Raji (cell line): Measurements from ENCODE around the gene CDY2B.
"Not testable (repeated sequence)": the region's sequence is repeated elsewhere in the genome, so short reads cannot be mapped to it uniquely, and the experiment has no call there.

Source experiments
- POLR2A ChIP-seq: IDR thresholded peaks from 2 replicates; pipeline ENCODE4 v1.6.1; 2011; ENCODE audit warnings: low read depth, low read length, control low read depth; ENCODE audit not compliant: insufficient read depth

The CDY2B gene, protein sequence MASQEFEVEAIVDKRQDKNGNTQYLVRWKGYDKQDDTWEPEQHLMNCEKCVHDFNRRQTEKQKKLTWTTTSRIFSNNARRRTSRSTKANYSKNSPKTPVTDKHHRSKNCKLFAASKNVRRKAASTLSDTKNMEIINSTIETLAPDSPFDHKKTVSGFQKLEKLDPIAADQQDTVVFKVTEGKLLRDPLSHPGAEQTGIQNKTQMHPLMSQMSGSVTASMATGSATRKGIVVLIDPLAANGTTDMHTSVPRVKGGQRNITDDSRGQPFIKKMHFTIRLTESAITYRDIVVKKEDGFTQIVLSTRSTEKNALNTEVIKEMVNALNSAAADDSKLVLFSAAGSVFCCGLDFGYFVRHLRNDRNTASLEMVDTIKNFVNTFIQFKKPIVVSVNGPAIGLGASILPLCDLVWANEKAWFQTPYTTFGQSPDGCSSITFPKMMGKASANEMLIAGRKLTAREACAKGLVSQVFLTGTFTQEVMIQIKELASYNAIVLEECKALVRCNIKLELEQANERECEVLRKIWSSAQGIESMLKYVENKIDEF

DNA sequence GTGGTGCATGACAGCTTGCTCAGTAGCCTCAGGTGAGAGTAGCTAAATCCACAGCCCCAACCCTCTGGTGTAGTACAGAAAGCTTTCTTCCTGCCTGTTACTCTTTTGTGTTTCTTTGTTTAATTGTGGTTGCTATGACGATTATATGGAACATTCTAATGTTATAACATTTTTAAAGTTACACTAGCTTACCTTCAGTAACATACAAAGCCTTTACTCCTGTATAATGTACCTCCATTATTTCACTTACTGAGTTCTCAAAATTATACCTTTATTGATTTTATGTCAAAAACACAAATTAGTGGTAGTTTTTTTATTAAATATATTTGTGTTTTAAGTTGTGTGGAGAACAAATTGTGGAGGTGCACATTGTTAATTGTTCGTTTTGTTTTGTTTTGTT lies at the start of gene CDY2B:
Gene CDY2B, minus strand, starts transcription at position 101 of the 400 bp plus-strand sequence. CDS start 328 bp downstream, outside the sequence.
- not testable (repeated sequence) for TF ChIP-seq POLR2A
